Ishikawa (cell line): ENCODE results near the gene FGF12.

Source experiments
- CEBPB ChIP-seq: IDR thresholded peaks from 2 replicates; pipeline ENCODE4 v1.6.1; 2012
- CREB1 ChIP-seq: IDR thresholded peaks from 2 replicates; pipeline ENCODE4 v1.6.1; 2012; ENCODE audit warnings: low read depth
- EP300 ChIP-seq: IDR thresholded peaks from 2 replicates; pipeline ENCODE4 v1.6.1; 2012; ENCODE audit warnings: borderline replicate concordance
- FOXM1 ChIP-seq: IDR thresholded peaks from 2 replicates; pipeline ENCODE4 v1.6.1; 2012; ENCODE audit warnings: low read depth, borderline replicate concordance
- NFIC ChIP-seq: IDR thresholded peaks from 2 replicates; pipeline ENCODE4 v1.6.1; 2012
- RAD21 ChIP-seq: IDR thresholded peaks from 2 replicates; pipeline ENCODE4 v1.6.1; 2012; ENCODE audit warnings: low read depth
- TAF1 ChIP-seq: IDR thresholded peaks from 2 replicates; pipeline ENCODE4 v1.6.1; 2012; ENCODE audit warnings: low read depth, mild to moderate bottlenecking
- TCF12 ChIP-seq: IDR thresholded peaks from 2 replicates; pipeline ENCODE4 v1.6.1; 2012; ENCODE audit warnings: low read depth
- TEAD4 ChIP-seq: IDR thresholded peaks from 2 replicates; pipeline ENCODE4 v1.6.1; 2012
- YY1 ChIP-seq: IDR thresholded peaks from 2 replicates; pipeline ENCODE4 v1.6.1; 2012; ENCODE audit warnings: low read depth
- TF ChIP-seq, protein P1 (sequence below): IDR thresholded peaks from 2 replicates; pipeline ENCODE4 v1.6.1; 2012
- TF ChIP-seq, protein P2 (sequence below): IDR thresholded peaks from 2 replicates; pipeline ENCODE4 v1.6.1; 2012

DNA sequence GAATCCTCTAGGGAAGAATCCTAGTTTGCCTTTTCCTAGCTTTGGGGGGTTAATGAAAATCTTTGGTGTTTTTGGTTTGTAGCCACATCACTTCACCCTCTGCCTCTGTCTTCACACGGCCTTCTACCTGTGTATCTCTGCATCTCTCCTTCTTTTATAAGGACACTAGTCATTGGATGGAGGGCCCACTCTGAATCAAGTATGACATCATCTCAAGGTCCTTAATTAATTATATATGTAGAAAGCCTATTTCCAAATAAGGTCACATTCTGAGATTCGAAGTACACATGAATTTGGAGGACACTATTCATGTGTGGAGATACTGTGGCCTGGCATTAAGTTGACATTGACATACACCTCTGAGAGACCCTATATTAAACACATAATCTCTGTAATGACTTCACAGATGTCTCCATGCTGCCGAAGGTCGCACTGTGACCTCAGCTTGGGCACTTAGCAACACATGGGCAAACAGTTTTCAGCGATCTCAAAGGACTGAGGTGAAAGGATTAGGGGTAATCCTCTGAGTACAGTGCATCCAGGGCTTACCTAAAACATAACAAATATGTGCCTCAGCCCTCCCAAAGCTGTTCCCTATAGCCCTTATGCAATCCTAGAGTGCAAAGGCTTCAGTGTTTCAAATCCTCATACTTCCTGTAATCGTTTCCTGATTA, 446.0 kb downstream of the FGF12 start:
- TF ChIP-seq RAD21 (no peak), CREB1 (no peak), TCF12 (no peak), TEAD4 (no peak), TAF1 (no peak), CEBPB (no peak), EP300 (no peak), YY1 (no peak), FOXM1 (no peak), NFIC (no peak)
- TF ChIP-seq, protein P1, sequence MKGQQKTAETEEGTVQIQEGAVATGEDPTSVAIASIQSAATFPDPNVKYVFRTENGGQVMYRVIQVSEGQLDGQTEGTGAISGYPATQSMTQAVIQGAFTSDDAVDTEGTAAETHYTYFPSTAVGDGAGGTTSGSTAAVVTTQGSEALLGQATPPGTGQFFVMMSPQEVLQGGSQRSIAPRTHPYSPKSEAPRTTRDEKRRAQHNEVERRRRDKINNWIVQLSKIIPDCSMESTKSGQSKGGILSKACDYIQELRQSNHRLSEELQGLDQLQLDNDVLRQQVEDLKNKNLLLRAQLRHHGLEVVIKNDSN: no peak
- TF ChIP-seq, protein P2, sequence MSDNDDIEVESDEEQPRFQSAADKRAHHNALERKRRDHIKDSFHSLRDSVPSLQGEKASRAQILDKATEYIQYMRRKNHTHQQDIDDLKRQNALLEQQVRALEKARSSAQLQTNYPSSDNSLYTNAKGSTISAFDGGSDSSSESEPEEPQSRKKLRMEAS: no peak
